ENCODE measurements around the gene FAM120AOS.

- TF ChIP-seq CTCF (IDR thresholded peaks at IDR 0.05; ENCODE audit: low read depth, low read length, poor library complexity, severe bottlenecking) (no peak), EZH2phosphoT487 (IDR thresholded peaks at IDR 0.05; ENCODE audit: borderline replicate concordance, low read length) (no peak)
Observed at GRCh38 chr9:93483497-93483896, 30.1 kb upstream of the FAM120AOS start.
